Left lung (tissue), 10 donors: ENCODE data around the gene PLXNA2. TPM values are rescaled to one million over a fixed set of nuclear protein-coding genes. Genes with fewer than 3 reads are reported as not detected.

Experiments used
- ATAC-seq: fragments of 200-7000 bp; cut with Tn5 transposase; one replicate; pipeline ENCODE4 v1.9.1; 2020; ENCODE audit warnings: moderate library complexity
- DNase-seq, 4 donors: peaks; one replicate each; pipeline ENCODE4 v3.0.0-alpha.2; 2013 to 2020
- H3K27ac ChIP-seq, 2 donors: fragments of 200-600 bp; sonication (generic) in 1 of 2; one replicate each; pipeline versions ENCODE4 v1.5.0 to v1.8.0; 2020 to 2021
- H3K27me3 ChIP-seq, 2 donors: fragments of 200-600 bp; sonication (generic) in 1 of 2; one replicate each; pipeline versions ENCODE4 v1.5.0 to v1.8.0; 2020 to 2021
- H3K36me3 ChIP-seq, 2 donors: fragments of 200-600 bp; sonication (generic) in 1 of 2; one replicate each; pipeline versions ENCODE4 v1.5.0 to v1.8.0; 2020 to 2021
- H3K4me1 ChIP-seq, 2 donors: fragments of 200-600 bp; one replicate each; pipeline ENCODE4 v1.8.0; 2021
- H3K4me3 ChIP-seq, 2 donors: fragments of 200-600 bp; sonication (generic) in 1 of 2; one replicate each; pipeline versions ENCODE4 v1.5.0 to v1.8.0; 2020 to 2021; ENCODE audit warnings: mild to moderate bottlenecking in 1 of 2
- H3K9me3 ChIP-seq, 2 donors: fragments of 200-600 bp; sonication (generic) in 1 of 2; one replicate each; pipeline versions ENCODE4 v1.5.0 to v1.8.0; 2020 to 2021
- intact Hi-C, 2 donors: fragments of 100-400 bp; cut with DNase I; formaldehyde crosslinking; loops; one replicate each; pipeline versions ENCODE4 v1.11.2 to v1.14.2; 2022
- polyA plus RNA-seq, 6 donors: library from polyadenylated mRNA; unstranded; fragments of 120-200 nt; gene quantifications; one replicate each; pipeline ENCODE4 v1.2.1, GENCODE V29; 2013; ENCODE audit not compliant: insufficient read length in 6 of 6
- total RNA-seq, 2 donors: library from RNA; stranded (reverse); fragmentation: NEBNext Ultra II Directional; extraction: Animal tissue kit (Norgen Biotek cat#: 25700); gene quantifications; one replicate each; pipeline ENCODE4 v1.2.1, GENCODE V29; 2021
- TF ChIP-seq, protein P1 (sequence below), 2 donors: fragments of 200-600 bp; sonication (generic) in 1 of 2; IDR thresholded peaks; one replicate each; pipeline versions ENCODE4 v1.5.0 to v1.8.0; 2021; ENCODE audit warnings: antibody characterized with exemption in 2 of 2
- donor health status: DM: no; HTN: yes; CAD: no.
- donor health status: DM: no; HTN: no; CAD: no.

Gene PLXNA2
- total and polyA plus RNA-seq, 8 donors: 21.4 to 92.8 (median 34.0) TPM

DNA sequence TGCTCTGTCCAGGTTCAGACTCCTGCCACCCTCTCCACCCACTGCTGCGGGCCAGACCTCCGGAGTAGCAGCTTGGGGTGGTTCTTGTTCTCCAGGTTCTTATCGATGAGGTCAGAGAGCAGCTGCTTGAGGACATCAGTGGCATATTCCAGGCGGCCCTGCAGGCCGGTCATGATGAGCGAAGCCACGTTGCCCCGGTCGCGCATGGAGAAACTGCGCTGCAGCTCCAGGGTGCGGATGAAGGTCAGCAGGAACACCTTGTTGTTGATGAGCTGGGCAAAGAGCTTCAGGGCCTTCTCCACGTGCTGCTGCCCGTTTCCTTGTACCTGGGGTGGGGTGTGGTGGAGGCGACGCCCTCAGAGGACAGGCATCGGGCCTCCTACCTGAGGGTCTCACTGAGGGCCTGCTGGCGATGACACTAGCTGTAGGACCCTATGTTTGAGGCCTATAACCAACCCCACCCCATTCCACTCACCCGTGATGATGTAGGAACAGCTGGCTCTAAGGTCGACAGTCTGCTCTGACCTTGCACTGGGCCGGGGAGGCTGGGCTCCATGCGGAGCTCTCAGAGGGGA lies 202.1 kb downstream of the PLXNA2 start:
- Histone ChIP-seq H3K27ac (no peak overlapping the region), H3K9me3 (no peaks in the 10 kb centered on the region), H3K4me3 (no peak overlapping the region), H3K36me3 (peaks cover 0 to 92% of the 10 kb centered on the region in 2 donors), H3K27me3 (no peaks in the 10 kb centered on the region), H3K4me1 (peaks cover 0 to 3% of the 10 kb centered on the region in 2 donors)
- no peak for DNase-seq
- TF ChIP-seq, protein P1, sequence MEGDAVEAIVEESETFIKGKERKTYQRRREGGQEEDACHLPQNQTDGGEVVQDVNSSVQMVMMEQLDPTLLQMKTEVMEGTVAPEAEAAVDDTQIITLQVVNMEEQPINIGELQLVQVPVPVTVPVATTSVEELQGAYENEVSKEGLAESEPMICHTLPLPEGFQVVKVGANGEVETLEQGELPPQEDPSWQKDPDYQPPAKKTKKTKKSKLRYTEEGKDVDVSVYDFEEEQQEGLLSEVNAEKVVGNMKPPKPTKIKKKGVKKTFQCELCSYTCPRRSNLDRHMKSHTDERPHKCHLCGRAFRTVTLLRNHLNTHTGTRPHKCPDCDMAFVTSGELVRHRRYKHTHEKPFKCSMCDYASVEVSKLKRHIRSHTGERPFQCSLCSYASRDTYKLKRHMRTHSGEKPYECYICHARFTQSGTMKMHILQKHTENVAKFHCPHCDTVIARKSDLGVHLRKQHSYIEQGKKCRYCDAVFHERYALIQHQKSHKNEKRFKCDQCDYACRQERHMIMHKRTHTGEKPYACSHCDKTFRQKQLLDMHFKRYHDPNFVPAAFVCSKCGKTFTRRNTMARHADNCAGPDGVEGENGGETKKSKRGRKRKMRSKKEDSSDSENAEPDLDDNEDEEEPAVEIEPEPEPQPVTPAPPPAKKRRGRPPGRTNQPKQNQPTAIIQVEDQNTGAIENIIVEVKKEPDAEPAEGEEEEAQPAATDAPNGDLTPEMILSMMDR (IDR thresholded peaks at IDR 0.05): no peak
- intact Hi-C loops: no loop called here
- ATAC-seq: no peak

DNA sequence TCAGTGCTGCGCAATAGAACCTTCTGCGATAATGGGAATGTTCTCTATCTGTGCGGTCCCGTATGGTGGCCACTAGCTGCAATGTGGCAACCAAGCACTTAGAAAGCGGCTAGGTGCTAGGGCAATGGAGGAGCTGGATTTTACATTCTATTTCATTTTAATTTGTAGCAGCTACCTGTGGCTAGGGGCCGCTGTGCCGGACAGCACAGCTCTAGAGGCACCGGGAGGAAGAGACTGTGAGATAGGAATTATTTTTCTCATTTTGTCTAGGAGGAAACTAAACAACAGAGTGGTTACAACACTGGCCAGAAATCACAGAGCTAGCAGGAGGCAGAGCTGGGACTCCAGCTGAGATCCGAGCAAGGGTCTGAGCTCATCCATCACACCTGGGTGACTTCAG lies 202.7 kb downstream of the PLXNA2 start:
- TF ChIP-seq, protein P1 (IDR thresholded peaks at IDR 0.05): no peak
- Histone ChIP-seq H3K9me3 (no peaks in the 10 kb centered on the region), H3K4me1 (no peaks in the 10 kb centered on the region), H3K27ac (no peak overlapping the region), H3K4me3 (no peak overlapping the region), H3K27me3 (no peaks in the 10 kb centered on the region), H3K36me3 (peaks cover 0 to 96% of the 10 kb centered on the region in 2 donors)
- DNase-seq: no peak
- intact Hi-C loops: no loop called here
- no peak for ATAC-seq

DNA sequence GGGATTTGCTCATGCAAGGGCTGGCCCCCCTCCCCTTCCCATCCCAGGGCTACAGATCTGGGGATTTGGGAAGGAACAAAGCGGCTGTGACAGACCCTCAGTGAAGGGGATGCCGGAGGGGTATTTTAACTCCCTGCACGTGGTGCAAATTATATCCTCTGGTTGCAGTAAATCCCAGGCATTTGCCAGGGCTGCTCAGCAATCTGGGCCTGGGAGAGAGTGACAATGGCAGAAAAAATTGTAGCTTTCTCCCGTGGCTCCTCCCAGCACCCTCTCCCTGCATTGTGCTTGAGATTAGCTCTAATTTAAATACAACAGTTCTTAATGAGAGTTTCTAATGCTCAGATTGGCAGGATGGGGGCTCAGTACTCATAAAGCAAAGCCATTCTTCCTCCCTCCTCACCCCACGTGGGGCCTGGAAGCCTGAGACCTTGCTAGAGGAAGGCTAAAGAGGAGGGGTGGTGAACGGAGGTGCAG lies 203.3 kb downstream of the PLXNA2 start:
- ATAC-seq: no peak
- H3K36me3 ChIP-seq: peaks cover 0 to 97% of the 10 kb centered on the region in 2 donors
- intact Hi-C loops: no loop called here

DNA sequence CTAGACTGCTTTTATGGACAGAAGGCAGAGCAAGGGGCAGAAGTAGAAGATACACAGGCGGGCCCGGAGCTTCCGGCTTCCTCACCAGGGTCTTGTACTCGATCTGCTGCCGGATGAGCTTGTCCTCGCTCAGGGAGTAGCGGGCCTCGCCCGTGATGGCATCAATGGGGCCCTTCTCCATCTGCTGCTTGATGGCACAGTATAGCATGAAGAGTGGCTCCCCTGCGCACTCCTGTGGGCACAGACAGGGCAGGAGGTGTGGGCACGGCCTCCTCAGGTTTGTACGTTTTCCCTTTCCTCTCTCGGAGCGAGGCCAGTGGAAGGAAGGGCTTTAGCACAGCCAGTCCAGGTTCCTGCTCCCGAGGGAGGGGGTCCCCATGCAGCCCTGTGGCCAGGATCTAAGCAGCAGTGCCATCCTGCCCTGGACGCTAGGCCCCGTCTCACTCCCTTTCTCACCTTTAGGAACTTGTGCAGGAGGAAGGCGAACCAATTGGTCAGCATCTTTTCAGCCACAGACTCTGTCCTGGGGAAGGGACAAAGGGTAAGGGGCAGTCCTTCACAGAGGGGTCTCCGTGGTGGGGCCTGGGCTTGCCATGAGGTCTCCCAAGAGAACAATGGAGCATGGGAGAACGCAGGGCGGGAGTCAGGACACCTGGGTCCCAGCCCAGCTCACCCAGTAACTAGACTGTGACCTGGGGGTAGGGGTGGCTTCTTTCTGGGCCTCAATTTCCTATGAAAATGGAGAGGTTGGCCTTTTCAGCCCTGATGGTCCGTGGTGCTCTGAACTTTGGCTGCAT lies 204.4 kb downstream of the PLXNA2 start:
- DNase-seq (no peak), ATAC-seq (no peak)
- Histone ChIP-seq H3K27ac (no peak overlapping the region), H3K27me3 (no peaks in the 10 kb centered on the region), H3K9me3 (no peaks in the 10 kb centered on the region), H3K4me1 (no peaks in the 10 kb centered on the region), H3K4me3 (no peak overlapping the region), H3K36me3 (peaks cover 0 to 96% of the 10 kb centered on the region in 2 donors)
- TF ChIP-seq, protein P1 (IDR thresholded peaks at IDR 0.05): no peak
- intact Hi-C loops: no loop called here

More for the DNA sequence above, 203.3 kb downstream of the PLXNA2 start:
- H3K4me1 ChIP-seq: no peaks in the 10 kb centered on the region
- TF ChIP-seq, protein P1 (IDR thresholded peaks at IDR 0.05): no peak
- H3K27ac ChIP-seq: no peak overlapping the region
- no peaks in the 10 kb centered on the region for H3K9me3 ChIP-seq
- H3K27me3 ChIP-seq: no peaks in the 10 kb centered on the region
- no peak overlapping the region for H3K4me3 ChIP-seq
- no peak for DNase-seq

DNA sequence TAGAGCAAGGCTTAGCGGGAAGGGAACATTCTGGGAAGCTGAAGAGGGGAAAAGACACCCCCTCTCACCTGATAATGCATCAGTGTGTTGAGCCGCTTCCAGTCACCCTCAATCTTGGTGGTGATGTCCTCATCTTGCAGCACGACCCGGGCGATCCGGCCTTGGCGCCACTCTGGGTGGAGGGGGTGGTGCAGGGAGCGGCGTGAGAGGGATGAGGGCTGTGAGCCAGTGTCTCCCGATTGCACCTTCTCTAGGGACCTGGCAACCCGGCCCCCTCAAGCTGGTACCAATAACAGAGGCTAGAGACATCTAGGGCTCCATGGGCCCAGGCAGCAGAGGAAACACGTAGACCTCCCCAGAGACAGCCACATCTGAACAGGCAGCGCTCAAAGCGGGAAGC lies 205.9 kb downstream of the PLXNA2 start:
- Histone ChIP-seq H3K4me3 (no peak overlapping the region), H3K36me3 (peaks cover 0 to 96% of the 10 kb centered on the region in 2 donors), H3K9me3 (no peaks in the 10 kb centered on the region), H3K4me1 (no peaks in the 10 kb centered on the region), H3K27me3 (no peaks in the 10 kb centered on the region), H3K27ac (no peak overlapping the region)
- ATAC-seq (no peak), DNase-seq (no peak)
- intact Hi-C loops: no loop called here
- TF ChIP-seq, protein P1 (IDR thresholded peaks at IDR 0.05): no peak
